ENCODE results near the gene UBE2R2. TPM values are rescaled to one million over a fixed set of nuclear protein-coding genes. Genes with fewer than 3 reads are reported as not detected.
"Not testable (repeated sequence)": the region's sequence is repeated elsewhere in the genome, so short reads cannot be mapped to it uniquely, and the experiment has no call there.

UBE2R2 gene
- total RNA-seq, 4 donors from 2014 or later: 32.5 to 47.3 (median 41.9) TPM

DNA sequence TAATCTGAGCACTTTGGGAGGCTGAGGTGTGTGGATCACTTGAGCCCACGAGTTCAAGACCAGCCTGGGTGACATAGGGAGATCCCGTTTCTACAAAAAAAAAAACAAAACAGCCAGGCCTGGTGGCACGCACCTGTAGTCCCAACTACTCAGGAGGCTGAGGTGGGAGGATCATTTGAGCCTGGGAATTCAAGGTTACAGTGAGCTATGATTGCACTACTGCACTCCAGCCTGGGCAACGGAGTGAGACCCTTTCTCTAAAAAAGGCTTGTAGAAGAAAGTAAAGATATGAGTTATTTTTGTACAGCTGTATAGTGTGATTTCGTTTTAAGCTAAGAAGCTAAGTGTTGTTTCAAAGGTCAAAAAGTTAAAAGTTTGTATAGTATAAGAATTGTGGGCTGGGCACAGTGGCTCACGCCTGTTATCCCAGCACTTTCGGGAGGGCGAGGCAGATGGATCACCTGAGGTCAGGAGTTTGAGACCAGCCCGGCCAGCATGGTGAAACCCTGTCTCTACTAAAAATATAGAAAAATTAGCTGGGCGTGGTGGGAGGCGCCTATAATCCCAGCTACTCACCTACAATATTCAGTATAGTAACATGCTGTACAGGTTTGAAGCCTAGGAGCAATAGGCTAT, 18.8 kb downstream of the UBE2R2 start:
- ATAC-seq (no peak), DNase-seq (no peak)
- in situ Hi-C loops (cut with MboI; ENCODE audit: low sequenced_read_pairs in 4 of 4) (no loop called here), intact Hi-C loops (cut with DNase I; ENCODE audit: low total_unique reads) (no loop called here)
- no peak for TF ChIP-seq POLR2A (IDR thresholded peaks at IDR 0.05)
- no peak for TF ChIP-seq CTCF (IDR thresholded peaks at IDR 0.05 in 4 of 5, conservative IDR thresholded peaks at IDR 0.05 in 1 of 5)
- peaks cover 49 to 60% of the 10 kb centered on the region in 2 donors for H3K4me1 ChIP-seq
- no peaks in the 10 kb centered on the region for H3K27me3 ChIP-seq
- no peak overlapping the region for H3K4me3 ChIP-seq
- no peaks in the 10 kb centered on the region for H3K9me3 ChIP-seq
- H3K36me3 ChIP-seq: no peaks in the 10 kb centered on the region
- H3K27ac ChIP-seq: peak overlapping the region; percentile 55 to 63 (median 60)

- Histone ChIP-seq H3K27ac (peak overlapping the region; percentile 55 to 63 (median 60)), H3K4me1 (peaks cover 54 to 65% of the 10 kb centered on the region in 2 donors)
- DNase-seq (peak in 1 of 2 donors; percentile 35), ATAC-seq (peak; percentile 68 to 82)
- H3K27me3 ChIP-seq; H3K9me3 ChIP-seq; intact Hi-C loops (cut with DNase I; ENCODE audit: low total_unique reads); H3K4me3 ChIP-seq; in situ Hi-C loops (cut with MboI; ENCODE audit: low sequenced_read_pairs in 4 of 4); H3K36me3 ChIP-seq: not testable (repeated sequence)
These were observed 19.3 kb downstream of the UBE2R2 start for GRCh38 chr9:33836261-33836660.

DNA sequence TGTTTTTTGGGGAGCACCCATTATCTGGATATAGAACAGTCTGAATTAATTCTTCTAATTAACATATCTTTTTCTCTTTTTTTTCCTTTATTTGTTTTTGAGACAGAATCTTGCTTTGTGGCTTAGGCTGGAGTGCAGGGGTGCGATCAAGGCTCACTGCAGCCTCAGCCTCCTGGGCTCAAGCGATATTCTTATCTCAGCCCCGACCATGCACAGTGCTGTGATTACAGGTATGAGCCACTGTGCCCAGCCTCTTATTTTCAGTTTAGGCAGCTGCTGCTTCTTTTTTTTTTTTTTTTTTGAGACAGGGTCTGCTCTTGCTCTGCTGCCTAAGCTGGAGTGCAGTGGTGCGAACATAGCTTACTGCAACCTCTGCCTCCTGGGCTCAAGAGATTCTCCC, 20.2 kb downstream of the UBE2R2 start:
- DNase-seq (no peak), ATAC-seq (no peak)
- Histone ChIP-seq H3K4me3 (no peak overlapping the region), H3K27me3 (no peaks in the 10 kb centered on the region), H3K27ac (peak overlapping the region; percentile 3 to 63 (median 11)), H3K4me1 (peaks cover 63 to 74% of the 10 kb centered on the region in 2 donors), H3K36me3 (no peaks in the 10 kb centered on the region), H3K9me3 (no peaks in the 10 kb centered on the region)
- intact Hi-C loops (cut with DNase I; ENCODE audit: low total_unique reads) (no loop called here), in situ Hi-C loops (cut with MboI; ENCODE audit: low sequenced_read_pairs in 4 of 4) (no loop called here)
- no peak for TF ChIP-seq POLR2A (IDR thresholded peaks at IDR 0.05)
- TF ChIP-seq CTCF (IDR thresholded peaks at IDR 0.05 in 4 of 5, conservative IDR thresholded peaks at IDR 0.05 in 1 of 5): no peak

GRCh38 chr9:33840381-33840780, 23.4 kb downstream of the UBE2R2 start:
- no peak for ATAC-seq

More at GRCh38 chr9:33840381-33840780, 23.4 kb downstream of the UBE2R2 start:
- no peaks in the 10 kb centered on the region for H3K36me3 ChIP-seq
- DNase-seq: no peak
- no peak for TF ChIP-seq POLR2A (IDR thresholded peaks at IDR 0.05)
- TF ChIP-seq CTCF (IDR thresholded peaks at IDR 0.05 in 4 of 5, conservative IDR thresholded peaks at IDR 0.05 in 1 of 5): no peak
- in situ Hi-C loops (cut with MboI; ENCODE audit: low sequenced_read_pairs in 4 of 4) (no loop called here), intact Hi-C loops (cut with DNase I; ENCODE audit: low total_unique reads) (no loop called here)
- H3K4me3 ChIP-seq: no peak overlapping the region
- H3K4me1 ChIP-seq: peaks cover 69 to 74% of the 10 kb centered on the region in 2 donors
- H3K27ac ChIP-seq: no peak overlapping the region
- no peaks in the 10 kb centered on the region for H3K27me3 ChIP-seq
- H3K9me3 ChIP-seq: no peaks in the 10 kb centered on the region
